HS-5 (cell line): ENCODE data around the gene ZNF385D.

Experiments used
- DNase-seq: peaks from one replicate; pipeline ENCODE4 v3.0.0-alpha.2; 2012; ENCODE audit warnings: low read depth

Gene ZNF385D

GRCh38 chr3:21750080-21750696, 822 bp downstream of the ZNF385D start:
- no peak for DNase-seq

- no peak for DNase-seq
Observed at GRCh38 chr3:21747966-21748555, 2.9 kb downstream of the ZNF385D start.

GRCh38 chr3:21747376-21747775, 3.6 kb downstream of the ZNF385D start:
- DNase-seq: no peak

- no peak for DNase-seq
Observed at GRCh38 chr3:21745966-21746365, 5.0 kb downstream of the ZNF385D start.

DNA sequence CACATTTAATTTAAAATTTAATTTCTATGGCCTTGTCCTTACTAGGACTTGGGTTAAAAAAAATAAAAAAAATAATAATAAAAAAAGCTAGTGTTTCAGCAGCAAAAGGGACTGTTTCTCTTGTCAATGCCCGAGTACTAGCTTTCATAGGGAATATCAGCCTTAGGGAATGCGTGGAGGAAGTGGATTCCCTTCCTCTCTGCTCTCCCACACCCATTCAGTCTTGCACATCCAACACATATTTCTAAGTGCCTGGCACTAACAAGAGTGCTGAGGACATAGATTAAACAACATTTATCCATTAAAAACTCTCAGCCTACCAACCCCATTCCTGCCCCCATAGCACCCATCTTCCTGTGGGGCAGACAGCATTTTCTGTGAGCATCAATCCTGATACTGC, 6.2 kb downstream of the ZNF385D start:
- DNase-seq: no peak

DNA sequence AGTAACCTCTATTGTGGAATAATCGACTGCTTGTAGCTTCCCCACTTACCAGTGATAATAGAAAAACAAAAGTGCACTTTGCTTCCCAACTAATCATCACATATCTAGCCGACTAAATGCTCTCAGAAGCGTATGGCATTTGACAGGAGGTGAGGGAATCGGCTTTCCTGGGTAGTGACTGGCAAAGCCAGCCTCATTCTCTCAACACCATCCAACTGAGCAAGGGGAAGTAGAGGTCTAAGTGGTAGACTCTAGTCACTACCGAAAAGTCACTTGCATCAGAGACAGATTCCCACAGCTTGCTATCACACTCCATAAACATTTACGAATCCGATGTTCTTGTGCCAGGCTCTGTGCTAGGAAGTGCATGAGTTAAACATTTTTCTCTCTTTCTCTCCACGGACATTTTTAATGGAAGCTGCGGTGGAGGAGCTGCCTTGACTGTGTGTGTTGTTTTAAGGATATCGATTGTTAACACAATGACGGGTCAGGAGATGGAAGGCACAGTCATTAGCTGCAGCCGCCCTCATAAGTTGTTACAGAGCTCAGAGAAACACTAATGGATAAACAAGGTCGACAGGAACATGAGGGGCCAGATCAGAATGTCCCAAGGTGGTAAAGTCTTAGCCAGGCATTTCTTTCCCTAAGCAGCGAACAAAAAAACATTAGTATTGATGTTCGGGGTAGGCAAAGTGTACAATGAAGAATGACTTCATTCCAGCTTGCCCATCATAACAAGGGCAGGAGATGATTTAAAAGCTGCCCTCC, 11.9 kb downstream of the ZNF385D start:
- no peak for DNase-seq

DNA sequence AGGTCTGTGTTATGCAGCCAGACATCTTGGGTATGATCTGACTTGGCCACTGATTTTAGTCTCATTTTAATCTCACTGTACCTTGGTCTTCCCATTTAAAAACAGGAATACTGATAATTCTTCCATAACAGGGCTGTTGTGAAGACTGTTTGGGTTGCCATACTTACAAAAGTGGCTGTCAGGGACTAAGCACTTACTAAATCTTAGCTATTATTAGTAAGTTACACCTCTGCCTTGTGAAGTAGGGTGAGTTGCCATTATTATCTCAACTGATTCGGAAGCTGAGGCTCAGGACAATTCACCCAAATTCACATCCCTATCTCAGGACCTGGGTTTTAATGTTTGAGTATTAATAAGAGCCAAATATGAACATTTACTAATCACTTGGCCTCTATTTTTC, 12.7 kb downstream of the ZNF385D start:
- DNase-seq: no peak

- no peak for DNase-seq
Observed at GRCh38 chr3:21734746-21735145, 16.3 kb downstream of the ZNF385D start.

- no peak for DNase-seq
Observed at GRCh38 chr3:21729888-21730459, 21.0 kb downstream of the ZNF385D start.

- DNase-seq: no peak
Observed at GRCh38 chr3:21729331-21729730, 21.7 kb downstream of the ZNF385D start.

DNA sequence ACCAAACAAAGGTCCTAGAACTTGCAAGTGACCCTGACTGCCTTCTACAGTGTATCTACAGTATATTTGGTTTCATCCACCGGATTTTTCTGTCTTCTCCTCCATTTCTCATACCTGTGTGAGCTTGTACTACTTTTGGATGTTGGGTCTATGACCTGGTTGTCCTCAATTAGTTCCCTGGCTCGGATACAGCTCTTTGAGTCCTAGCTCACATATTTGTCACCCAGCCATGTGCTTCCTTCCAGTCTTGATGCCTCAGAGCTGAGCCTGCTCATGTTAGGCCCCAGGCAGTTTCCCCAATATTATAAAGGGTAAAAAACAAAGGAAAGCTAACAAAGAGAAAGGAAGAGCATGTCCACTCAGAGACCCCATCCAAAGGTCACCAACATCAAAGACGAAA, 28.2 kb downstream of the ZNF385D start:
- no peak for DNase-seq

DNA sequence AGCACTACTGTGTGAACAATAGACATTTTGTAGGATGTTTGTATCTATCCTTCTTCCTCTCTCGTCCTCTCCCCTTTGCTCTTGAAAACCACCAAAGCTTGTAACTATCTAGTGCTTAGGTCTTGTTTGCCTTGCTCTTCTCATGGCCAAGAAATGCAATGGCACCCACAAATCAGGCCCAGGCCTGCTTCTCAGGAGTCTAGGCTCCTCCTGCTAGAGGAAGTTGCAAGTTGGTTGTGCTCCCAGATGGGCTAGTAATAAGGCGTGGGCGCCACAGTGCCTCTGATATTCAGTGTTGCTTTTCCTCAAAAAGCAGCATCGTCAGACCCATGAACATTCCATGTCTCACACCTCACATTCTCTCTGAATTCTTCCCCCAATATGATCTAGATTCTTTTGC, 28.7 kb downstream of the ZNF385D start:
- no peak for DNase-seq

- no peak for DNase-seq
Observed at GRCh38 chr3:21718943-21719591, 31.9 kb downstream of the ZNF385D start.

DNA sequence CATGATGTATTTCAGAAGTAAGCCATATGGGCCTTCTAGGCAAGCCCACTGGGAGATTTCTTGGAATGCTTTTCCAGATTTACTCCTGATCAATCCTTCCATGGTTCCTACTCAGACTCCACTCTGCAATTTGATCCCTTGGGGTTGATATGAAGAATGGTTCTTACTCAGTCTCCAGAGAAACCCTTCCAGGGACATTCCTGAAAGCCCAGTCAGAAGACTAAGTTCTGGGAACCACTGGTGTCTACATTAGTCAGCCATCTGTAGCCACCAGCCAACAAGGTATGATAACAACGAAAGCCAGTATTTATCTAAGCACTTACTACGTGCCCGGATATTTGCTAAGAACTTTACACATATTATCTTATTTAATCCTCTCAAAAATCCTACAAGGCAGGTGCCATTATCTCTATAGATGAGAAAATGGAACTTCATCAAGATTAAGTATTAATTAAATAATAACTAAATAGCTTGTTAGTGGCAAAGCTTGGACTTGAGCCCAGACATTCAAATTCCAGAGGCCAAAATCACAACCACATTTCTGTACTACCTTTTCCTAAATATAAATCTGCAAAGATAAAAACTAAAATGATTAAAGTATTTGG, 32.7 kb downstream of the ZNF385D start:
- DNase-seq: peak; percentile 90

GRCh38 chr3:21715662-21716061, 35.3 kb downstream of the ZNF385D start:
- no peak for DNase-seq

GRCh38 chr3:21705769-21706168, 45.2 kb downstream of the ZNF385D start:
- DNase-seq: peak; percentile 72

DNA sequence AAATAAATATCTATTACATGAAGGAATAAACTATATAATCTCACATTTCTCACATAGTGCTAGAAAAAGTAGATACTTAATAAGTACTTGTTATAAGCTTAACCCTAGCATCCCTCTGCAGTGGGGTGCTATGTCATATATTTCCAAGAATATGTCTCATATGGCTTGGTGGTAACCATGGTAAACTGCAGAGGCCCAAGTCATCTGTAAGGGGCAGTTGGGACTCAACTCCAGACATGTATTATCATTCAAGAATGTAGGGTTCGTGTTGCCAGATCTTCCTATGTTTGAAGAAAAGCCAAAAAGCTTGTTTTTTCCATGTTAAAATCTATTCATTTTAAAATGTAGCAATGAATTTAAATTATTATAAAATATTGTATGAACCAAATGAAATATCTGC, 46.2 kb downstream of the ZNF385D start:
- DNase-seq: no peak

GRCh38 chr3:21703291-21703690, 47.7 kb downstream of the ZNF385D start:
- DNase-seq: no peak

GRCh38 chr3:21697707-21698106, 53.3 kb downstream of the ZNF385D start:
- DNase-seq: no peak

DNA sequence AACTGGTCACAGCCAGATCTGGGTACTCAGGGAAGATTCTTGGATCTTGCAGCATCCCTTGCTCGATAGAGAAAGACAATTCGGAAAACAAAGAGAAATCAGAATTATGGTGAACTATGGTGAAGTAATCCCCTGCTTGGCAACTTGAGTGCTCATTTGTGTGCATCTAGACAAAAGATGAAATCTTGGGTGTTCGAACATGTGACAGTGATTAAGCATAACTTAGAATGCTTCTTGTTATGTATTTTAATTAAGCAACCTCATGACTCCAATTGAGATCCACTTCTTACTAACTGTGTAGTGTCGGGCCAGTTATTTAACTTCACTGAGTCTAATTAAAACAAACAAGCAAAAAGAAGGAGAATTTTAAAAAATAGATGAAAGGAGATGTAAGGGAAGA, 56.5 kb downstream of the ZNF385D start:
- no peak for DNase-seq

DNA sequence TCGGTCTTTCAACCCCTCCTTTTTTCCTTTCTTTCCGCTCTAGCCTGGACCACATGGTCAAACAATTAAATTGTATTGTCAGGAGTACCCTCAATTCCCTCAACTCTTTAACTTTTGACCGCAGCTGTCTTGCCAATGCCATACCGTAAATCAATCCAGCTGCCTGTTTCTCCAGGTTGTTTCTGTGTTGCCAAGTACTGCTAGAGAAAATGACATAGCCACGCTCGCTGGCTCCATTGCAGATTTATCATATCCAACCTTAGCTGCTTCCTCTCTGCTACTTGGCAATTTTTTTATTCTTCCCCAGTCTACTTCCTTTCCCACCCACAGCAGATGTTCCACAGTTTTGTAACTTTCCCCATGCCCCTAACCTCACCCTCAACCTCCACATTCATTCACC, 60.0 kb downstream of the ZNF385D start:
- DNase-seq: no peak

- DNase-seq: no peak
Observed at GRCh38 chr3:21682206-21682605, 68.8 kb downstream of the ZNF385D start.
